Activated CD8-positive, alpha-beta memory T cell treated with anti-CD3 and anti-CD28 coated beads for 24 hours (primary cell): ENCODE data around the gene NUDT19.
"Not testable (repeated sequence)": the region's sequence is repeated elsewhere in the genome, so short reads cannot be mapped to it uniquely, and the experiment has no call there.

Experiments used
- DNase-seq: peaks from one replicate; pipeline ENCODE4 v3.0.0-alpha.2; 2020

NUDT19 gene

DNA sequence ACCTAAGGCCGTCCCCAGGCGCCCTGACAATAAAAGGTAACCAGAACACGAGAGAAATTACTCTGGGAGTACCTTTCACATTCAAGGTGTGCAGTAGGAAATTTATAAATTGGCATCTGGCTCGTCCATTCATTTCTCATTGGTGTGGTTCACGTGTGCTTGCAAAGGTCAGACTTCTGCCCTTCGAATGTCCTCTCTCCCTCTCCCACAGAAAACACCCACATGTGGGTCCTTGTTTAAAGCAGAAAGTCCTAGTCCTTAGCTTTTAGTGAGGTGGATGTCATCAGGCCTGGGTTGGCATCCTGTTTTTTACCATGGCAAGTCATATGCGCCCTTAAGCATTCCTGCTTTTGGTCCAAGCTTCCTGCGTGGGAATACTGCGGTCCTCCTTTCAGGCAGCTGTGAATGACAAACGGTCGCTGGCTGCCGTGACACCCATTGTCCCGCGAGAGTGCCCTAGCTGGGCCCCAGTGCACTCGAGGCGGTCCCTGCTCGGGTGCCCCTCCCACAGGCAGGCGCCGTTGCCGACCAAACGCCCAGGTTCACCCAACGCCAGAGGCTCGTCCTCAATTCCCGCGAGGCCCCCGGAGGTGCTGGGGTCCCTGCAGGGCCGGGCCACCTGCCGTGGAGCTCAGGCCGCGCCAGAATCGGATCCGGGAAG is at the start of gene NUDT19:
Gene NUDT19 (plus strand): TSS at position 531 of the 661 bp plus-strand sequence. CDS start 140 bp downstream, outside the sequence.
- DNase-seq = peak; percentile 88

DNA sequence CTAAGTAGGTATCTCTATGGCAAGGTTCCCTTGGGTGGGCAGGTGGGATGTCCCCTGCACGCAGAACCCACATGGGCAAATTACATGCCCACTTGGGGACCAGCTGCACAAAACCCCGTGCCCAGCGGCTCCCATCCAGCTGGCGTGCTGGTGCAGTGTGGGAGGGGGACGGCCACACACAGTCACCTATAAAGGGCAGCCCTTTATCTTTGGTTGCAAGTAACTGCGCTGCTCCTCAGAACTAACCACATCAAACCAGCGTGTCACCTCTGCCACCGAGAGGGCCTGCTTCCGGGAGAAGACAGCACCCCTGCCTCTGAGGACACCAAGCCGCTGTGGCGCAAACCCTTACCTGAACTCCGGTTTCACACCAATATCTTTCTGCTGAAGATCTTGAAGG is 48.9 kb upstream of the NUDT19 start:
- peak; percentile 78 for DNase-seq

DNA sequence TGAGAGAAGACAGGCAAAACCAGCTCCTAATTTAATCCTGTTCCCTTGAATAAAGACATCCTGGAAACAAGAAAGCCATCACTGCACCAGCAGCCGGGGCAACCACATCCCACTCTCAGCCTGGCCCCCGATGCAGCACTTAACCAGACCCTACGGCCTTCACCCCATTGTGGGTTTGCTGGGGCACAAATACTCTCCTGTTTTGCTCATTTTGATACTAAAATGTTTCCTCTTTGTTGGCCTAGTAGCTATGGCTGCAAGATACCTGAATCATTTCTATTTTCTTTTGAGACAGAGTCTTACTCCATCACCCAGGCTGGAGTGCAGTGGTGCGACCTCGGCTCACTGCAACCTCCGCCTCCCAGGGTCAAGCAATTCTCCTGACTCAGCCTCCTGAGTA is 45.1 kb upstream of the NUDT19 start:
- no peak for DNase-seq

GRCh38 chr19:32647361-32647760 is 44.3 kb upstream of the NUDT19 start:
- DNase-seq = no peak

GRCh38 chr19:32649751-32650150 is 41.9 kb upstream of the NUDT19 start:
- no peak for DNase-seq

DNA sequence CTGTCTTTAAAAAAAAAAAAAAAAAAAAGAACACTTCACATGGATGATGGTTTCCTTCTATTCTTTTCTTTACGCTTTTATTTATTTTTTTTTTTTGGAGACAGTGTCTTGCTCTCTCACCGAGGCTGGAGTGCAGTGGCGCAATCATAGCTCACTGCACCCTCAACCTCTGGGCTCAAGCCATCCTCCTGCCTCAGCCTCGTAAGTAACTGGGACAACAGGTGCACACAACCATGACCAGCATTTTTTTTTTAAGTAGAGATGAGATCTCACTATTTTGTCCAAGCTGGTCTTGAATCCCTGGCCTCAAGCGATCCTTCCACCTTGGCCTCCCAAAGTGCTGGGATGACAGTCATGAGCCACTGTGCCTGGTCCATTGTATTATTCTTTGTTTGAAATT is 41.0 kb upstream of the NUDT19 start:
- no peak for DNase-seq

DNA sequence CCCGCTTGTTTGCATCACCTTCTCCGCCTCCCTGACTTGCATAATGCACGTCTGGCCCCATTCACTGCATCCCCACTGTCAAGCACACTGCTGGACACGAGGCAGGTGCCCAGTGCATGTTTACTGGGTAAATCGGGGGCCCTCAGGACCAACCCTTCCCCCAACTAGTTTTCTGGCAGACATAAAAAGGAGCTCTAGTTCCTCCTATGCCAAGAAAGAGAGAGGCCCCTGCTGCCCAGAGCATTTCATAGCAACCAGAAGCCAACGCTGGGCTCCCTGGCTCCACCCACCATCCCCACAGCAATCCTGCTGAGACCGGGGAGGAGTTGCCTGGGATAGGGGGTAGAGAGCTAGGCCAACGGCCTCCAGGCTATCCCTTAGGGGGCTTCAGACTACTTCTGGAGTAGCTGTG is 39.9 kb upstream of the NUDT19 start:
- DNase-seq = no peak

- not testable (repeated sequence) for DNase-seq
Measured at GRCh38 chr19:32652331-32652730, 39.3 kb upstream of the NUDT19 start.

GRCh38 chr19:32652894-32653598 is 38.6 kb upstream of the NUDT19 start:
- no peak for DNase-seq

GRCh38 chr19:32653599-32653915 is 38.1 kb upstream of the NUDT19 start:
- no peak for DNase-seq

DNA sequence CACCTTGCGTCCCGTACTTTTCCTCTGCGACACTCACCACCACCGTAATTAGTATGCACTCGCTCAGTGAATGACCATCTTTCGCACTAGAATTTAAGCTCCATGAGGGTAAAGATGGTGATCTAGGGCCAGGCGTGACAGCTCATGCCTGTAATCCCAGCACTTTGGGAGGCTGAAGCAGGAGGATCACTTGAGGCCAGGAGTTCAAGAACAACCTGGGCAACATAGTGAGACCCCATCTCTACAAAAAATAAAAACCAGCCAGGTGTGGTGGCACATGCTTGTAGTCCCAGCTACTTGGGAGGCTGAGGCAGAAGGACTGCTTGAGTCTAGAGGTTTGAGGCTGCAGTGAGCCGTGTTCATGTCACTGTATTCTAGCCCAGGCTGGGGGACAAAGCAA is 35.2 kb upstream of the NUDT19 start:
- DNase-seq = not testable (repeated sequence)

- no peak for DNase-seq
Measured at GRCh38 chr19:32658075-32658474, 33.5 kb upstream of the NUDT19 start.

DNA sequence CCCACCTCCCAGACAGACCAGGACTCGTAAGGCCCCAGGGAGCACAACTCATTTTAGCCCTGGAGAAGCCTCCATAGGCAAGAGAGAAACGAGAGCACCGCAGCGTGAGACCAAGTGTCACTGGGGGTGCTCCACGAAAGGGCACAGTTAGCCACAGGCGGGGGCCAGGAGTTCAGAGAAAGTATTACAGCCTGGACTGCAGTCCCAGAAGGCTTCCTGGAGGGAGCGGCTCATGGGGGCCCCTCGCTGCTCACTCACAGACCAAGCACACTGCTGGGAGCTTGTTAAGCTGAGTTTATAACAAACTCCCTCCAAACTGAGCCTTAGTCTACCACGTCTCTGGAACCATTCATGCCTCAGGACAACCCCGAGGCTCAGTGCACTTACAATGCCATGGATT is 33.1 kb upstream of the NUDT19 start:
- no peak for DNase-seq

DNA sequence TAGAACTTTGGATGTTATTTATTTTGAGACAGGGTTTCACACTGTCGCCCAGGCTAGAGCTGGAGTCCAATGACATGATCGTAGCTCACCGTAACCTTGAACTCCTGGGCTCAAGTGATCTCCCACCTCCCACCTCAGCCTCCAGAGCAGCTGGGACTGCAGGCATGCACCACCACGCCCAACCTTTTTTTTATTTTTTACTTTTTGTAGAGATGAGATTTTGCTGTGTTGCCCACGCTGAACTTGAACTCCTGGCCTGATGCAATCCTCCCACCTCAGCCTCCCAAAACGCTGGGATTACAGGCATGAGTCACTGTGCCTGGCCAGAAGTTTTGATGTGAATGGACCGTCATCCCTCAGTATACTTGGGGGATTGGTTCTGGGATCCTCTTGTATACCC is 30.3 kb upstream of the NUDT19 start:
- no peak for DNase-seq

GRCh38 chr19:32662186-32662585 is 29.4 kb upstream of the NUDT19 start:
- no peak for DNase-seq

DNA sequence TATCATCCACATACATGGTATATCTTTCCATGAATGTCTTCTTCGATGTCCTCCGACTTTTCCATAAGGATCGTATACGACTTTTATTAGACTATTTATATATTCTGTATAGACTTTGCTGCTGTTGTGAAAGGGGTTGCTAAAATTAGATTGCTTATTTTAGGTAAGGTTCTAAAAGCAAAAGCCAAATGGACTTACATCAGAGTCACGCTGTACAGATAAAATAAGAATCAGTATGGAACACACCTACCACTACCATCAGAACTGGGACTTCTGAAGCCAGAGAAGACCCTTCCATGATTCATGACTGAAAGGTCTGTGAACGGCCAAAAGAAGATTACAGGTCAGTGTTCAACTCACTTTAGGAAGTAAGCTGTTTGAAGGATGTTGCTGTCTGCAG is 25.5 kb upstream of the NUDT19 start:
- no peak for DNase-seq

DNA sequence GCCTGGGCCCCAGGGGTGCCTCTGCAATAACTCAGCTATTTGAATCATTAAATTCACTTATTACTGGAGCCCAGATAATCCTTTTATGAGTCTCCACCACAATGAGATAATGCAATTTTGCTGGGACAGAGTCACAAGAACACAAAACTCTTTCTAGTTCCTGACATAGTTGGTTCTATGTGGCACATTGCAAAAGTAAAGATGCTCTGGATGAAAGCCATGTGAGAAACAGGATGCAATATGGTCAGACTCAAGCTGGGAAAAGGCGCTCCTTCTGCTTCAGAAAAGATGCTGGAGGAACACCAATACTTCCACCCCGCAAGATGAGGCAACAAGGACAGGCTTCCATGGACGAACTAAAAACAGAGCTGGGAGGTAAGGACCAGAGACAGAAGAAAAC is 22.3 kb upstream of the NUDT19 start:
- no peak for DNase-seq

DNA sequence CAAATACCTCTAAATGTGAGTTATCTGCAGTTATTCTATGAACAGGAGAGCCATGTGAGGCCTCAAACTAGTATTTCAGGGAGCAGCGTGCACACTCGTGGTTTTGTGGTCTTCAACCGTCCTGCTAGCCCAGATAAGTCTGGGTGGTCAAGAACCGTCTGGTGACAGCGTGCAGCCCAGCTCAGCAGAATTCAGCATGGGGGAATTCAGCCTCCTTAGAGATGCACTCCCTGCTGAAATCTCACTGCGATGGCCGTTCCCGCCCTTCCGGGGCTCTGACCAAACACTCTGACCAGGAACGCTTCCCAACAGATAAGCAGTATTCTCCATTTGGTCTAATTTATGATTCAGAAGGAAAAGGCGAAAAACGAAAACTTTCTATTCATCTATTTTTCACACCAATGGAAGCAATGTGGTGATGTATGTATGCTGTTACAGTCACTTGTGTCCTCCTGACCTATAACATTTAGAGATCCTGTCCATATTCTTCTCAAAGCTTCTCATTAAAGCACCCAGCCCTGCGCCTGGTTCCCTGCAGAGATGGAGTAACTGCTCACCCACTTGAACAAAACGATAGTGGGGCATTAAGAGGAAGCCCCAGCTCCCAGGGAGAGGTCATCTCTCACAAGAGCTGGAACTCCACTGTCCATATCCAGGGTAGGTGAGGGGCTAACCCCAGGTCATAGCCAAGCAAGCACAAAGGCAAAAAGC is 19.6 kb upstream of the NUDT19 start:
- no peak for DNase-seq

DNA sequence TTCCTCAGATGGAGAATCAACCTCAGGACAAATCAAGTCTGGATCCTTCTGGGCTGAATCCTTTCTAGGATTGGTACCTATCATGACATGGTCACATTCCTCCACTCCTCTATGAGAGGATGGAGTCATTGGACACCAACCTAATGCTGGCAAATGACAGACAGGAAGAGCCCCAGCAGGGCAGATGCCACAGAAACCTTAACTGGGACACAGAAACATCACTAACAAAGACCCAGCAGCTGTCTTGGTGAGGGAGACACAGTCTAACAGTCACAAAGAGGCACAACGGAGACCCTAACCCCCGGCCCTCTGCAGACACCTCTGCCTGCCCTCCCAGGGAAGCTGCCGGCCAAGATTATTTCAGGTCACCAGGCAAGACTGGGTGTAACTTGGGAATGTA is 18.8 kb upstream of the NUDT19 start:
- no peak for DNase-seq

DNA sequence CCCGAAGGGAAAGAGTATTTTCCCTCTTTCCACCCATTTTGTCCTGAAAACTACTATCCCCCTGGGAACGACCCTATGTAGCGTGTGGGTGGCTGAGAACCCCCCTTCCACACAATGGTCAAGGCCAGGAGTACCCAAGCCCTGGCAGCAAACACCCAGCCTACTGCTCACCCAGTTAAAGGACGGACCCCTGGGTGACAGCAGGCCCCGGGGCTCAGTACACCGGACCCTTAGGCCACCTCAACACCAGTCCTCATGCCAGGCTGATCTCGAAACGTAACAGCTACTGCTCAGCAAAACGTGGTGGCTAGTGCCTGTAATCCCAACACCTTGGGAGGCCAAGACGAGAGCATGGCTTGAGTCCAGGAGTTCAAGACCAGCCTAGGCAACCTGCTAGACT is 18.0 kb upstream of the NUDT19 start:
- no peak for DNase-seq

- no peak for DNase-seq
Measured at GRCh38 chr19:32674153-32674930, 17.3 kb upstream of the NUDT19 start.

DNA sequence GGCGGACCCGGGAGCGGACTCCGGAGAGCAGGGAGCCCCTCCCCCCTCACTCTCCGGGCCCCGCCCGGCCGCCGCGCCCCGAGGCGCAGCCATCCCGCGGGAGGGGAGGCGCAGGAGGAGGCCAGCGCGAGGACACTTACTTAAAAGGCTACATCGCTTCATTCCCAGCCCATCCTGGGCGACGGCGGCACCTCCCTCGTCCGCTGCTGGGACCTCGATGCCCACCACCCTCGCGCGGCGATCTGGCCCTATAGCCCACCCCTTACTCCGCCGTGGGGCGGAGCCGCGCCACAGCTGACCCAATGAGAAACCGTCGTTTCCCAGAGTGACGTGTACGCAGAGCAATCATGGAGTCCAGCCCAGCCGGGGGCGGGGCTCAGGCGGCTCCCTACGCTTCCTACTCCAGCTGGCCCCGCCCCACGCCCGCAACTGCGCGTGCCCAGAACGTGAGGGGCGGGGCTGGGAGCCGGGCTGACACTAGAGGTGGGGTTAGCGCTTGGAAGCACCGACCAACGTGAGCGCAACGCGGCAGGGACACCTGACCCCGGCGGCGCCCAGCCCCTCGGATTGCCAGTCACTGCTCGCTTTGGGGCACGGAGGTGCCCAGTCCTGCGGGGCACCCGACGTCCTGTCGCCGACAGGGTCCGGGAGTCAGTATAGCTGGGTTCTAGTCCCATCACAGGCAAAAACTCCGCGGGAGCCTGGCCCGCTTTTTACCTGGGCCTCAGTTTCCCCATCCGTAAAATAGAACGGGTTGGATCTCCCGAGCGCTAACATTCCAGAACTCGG is 16.5 kb upstream of the NUDT19 start, which contains the start of gene ANKRD27:
Gene ANKRD27 (minus strand): TSS at position 250 of the 789 bp plus-strand sequence. CDS start 16,165 bp downstream, outside the sequence.
- peak; percentile 99 for DNase-seq
